ENCODE measurements around the gene COG8. TPM values are rescaled to one million over a fixed set of nuclear protein-coding genes. Genes with fewer than 3 reads are reported as not detected.

Gene COG8
- total and polyA plus RNA-seq, 2 donors (not counting 3 experiments of a cell fraction or from before 2014, with no cell fraction given), result 29.0 to 31.6 TPM

GRCh38 chr16:69301861-69302260 lies 37.5 kb downstream of the COG8 start:
- H3K27me3 ChIP-seq (ENCODE audit: control insufficient read depth in 2 of 2, insufficient read depth in 2 of 2, low read length in 2 of 2), result no peaks in the 10 kb centered on the region
- intact Hi-C loops (cut with micrococcal nuclease), result no loop called here
- DNase-seq (ENCODE audit: low read depth, low spot score) (peak; percentile 21), FAIRE-seq (no peak)
- H3K79me2 ChIP-seq (ENCODE audit: control insufficient read depth, insufficient read depth, low read length), result no peaks in the 10 kb centered on the region
- H3K4me2 ChIP-seq (ENCODE audit: insufficient read depth, low read length), result no peak overlapping the region
- no peak for TF ChIP-seq MYC (IDR thresholded peaks at IDR 0.05; ENCODE audit: low read depth, low read length)
- peaks cover 21% of the 10 kb centered on the region for H3K4me1 ChIP-seq (ENCODE audit: control insufficient read depth, extremely low read depth, insufficient read depth, low read length)
- H3K36me3 ChIP-seq (ENCODE audit: control insufficient read depth in 2 of 2, extremely low read depth in 1 of 2, insufficient read depth in 2 of 2, low read length in 2 of 2), result peaks cover 6% of the 10 kb centered on the region in 2 experiments
- H3K4me3 ChIP-seq (replicated peaks in 1 of 3; ENCODE audit: insufficient read depth in 1 of 3, low read depth in 1 of 3, low read length in 3 of 3), result no peak overlapping the region
- no peak overlapping the region for H2AFZ ChIP-seq (ENCODE audit: low read depth, low read length)
- BruUV-seq (replicated peaks), result no TSS peak
- no peaks in the 10 kb centered on the region for H3K9me1 ChIP-seq (replicated peaks; ENCODE audit: control insufficient read depth, extremely low read depth, insufficient read depth, low read length)
- H3K9ac ChIP-seq (replicated peaks; ENCODE audit: extremely low read depth, insufficient read depth, low read length), result no peak overlapping the region
- ChIA-PET POLR2A (no interaction called here), CTCF (interaction anchor here (0.7 to 5.8 kb wide), 3 partner anchors 9 to 151 kb away, joined by 3 to 30 read pairs (median 3); no protein-coding TSS in a partner anchor)
- H4K20me1 ChIP-seq (replicated peaks; ENCODE audit: control insufficient read depth, extremely low read depth, insufficient read depth, low read length), result no peaks in the 10 kb centered on the region
- dilution Hi-C loops (cut with MboI; ENCODE audit: extremely low pct_ligation_motif_present, low sequenced_read_pairs), result no loop called here
- H3K27ac ChIP-seq (ENCODE audit: insufficient read depth, low read depth, low read length), result peak overlapping the region; percentile 2
- no peaks in the 10 kb centered on the region for H3K9me3 ChIP-seq (replicated peaks; ENCODE audit: control insufficient read depth, insufficient read depth, low read length)

GRCh38 chr16:69301187-69301586 lies 38.2 kb downstream of the COG8 start:
- H3K4me3 ChIP-seq (replicated peaks in 1 of 3; ENCODE audit: insufficient read depth in 1 of 3, low read depth in 1 of 3, low read length in 3 of 3), result no peak overlapping the region
- peaks cover 21% of the 10 kb centered on the region for H3K4me1 ChIP-seq (ENCODE audit: control insufficient read depth, extremely low read depth, insufficient read depth, low read length)
- dilution Hi-C loops (cut with MboI; ENCODE audit: extremely low pct_ligation_motif_present, low sequenced_read_pairs) (no loop called here), intact Hi-C loops (cut with micrococcal nuclease) (no loop called here)
- no peaks in the 10 kb centered on the region for H4K20me1 ChIP-seq (replicated peaks; ENCODE audit: control insufficient read depth, extremely low read depth, insufficient read depth, low read length)
- ChIA-PET POLR2A (no interaction called here), CTCF (interaction anchor here (0.6 to 5.8 kb wide), 4 partner anchors 8 to 150 kb away, joined by 3 to 30 read pairs (median 3); no protein-coding TSS in a partner anchor)
- TF ChIP-seq MAX (IDR thresholded peaks at IDR 0.05; ENCODE audit: insufficient read depth, insufficient read length), result no peak
- no peak for TF ChIP-seq POLR2AphosphoS5 (IDR thresholded peaks at IDR 0.05; ENCODE audit: insufficient read depth, low read depth, low read length)
- no peak for TF ChIP-seq POLR2A (IDR thresholded peaks at IDR 0.05; ENCODE audit: low read depth, low read length)
- no peak for TF ChIP-seq FOS (IDR thresholded peaks at IDR 0.05; ENCODE audit: borderline replicate concordance, insufficient read depth, low read length)
- no peak for TF ChIP-seq GATA2 (IDR thresholded peaks at IDR 0.05; ENCODE audit: insufficient read depth, insufficient read length, low read depth, low read length)
- no peak for TF ChIP-seq EZH2 (IDR thresholded peaks at IDR 0.05; ENCODE audit: borderline replicate concordance, low read depth, low read length, severe bottlenecking)
- TF ChIP-seq CTCF (IDR thresholded peaks at IDR 0.05; ENCODE audit: extremely low read depth in 1 of 2, insufficient read depth in 1 of 2, low read depth in 1 of 2, low read length in 2 of 2), result no peak
- no peak for TF ChIP-seq JUN (IDR thresholded peaks at IDR 0.05; ENCODE audit: borderline replicate concordance, insufficient read depth, insufficient read length, low read depth)
- TF ChIP-seq MYC (IDR thresholded peaks at IDR 0.05; ENCODE audit: low read depth, low read length), result no peak
- no peaks in the 10 kb centered on the region for H3K27me3 ChIP-seq (ENCODE audit: control insufficient read depth in 2 of 2, insufficient read depth in 2 of 2, low read length in 2 of 2)
- peak; percentile 57 for DNase-seq (ENCODE audit: low read depth, low spot score)
- FAIRE-seq, result peak; percentile 46
- peak overlapping the region; percentile 5 for H3K9ac ChIP-seq (replicated peaks; ENCODE audit: extremely low read depth, insufficient read depth, low read length)
- BruUV-seq (replicated peaks), result no TSS peak
- H3K9me1 ChIP-seq (replicated peaks; ENCODE audit: control insufficient read depth, extremely low read depth, insufficient read depth, low read length), result no peaks in the 10 kb centered on the region
- H3K9me3 ChIP-seq (replicated peaks; ENCODE audit: control insufficient read depth, insufficient read depth, low read length), result no peaks in the 10 kb centered on the region
- H3K36me3 ChIP-seq (ENCODE audit: control insufficient read depth in 2 of 2, extremely low read depth in 1 of 2, insufficient read depth in 2 of 2, low read length in 2 of 2), result peaks cover 6 to 7% of the 10 kb centered on the region in 2 experiments
- peak overlapping the region; percentile 10 for H3K4me2 ChIP-seq (ENCODE audit: insufficient read depth, low read length)
- H2AFZ ChIP-seq (ENCODE audit: low read depth, low read length), result no peak overlapping the region
- peak overlapping the region; percentile 44 for H3K27ac ChIP-seq (ENCODE audit: insufficient read depth, low read depth, low read length)
- no peaks in the 10 kb centered on the region for H3K79me2 ChIP-seq (ENCODE audit: control insufficient read depth, insufficient read depth, low read length)

Data from endothelial cell of umbilical vein (primary cell).